HG02970 (cell line): Measurements from ENCODE around the gene RNASEL.

Experiments
- ATAC-seq: cut with Tn5 transposase; IDR thresholded peaks from one replicate; pipeline ENCODE4 v1.9.1; 2021; ENCODE audit warnings: mild to moderate bottlenecking, moderate library complexity, moderate number of reproducible peaks; ENCODE audit not compliant: unreplicated experiment, low FRiP score

The RNASEL gene

DNA sequence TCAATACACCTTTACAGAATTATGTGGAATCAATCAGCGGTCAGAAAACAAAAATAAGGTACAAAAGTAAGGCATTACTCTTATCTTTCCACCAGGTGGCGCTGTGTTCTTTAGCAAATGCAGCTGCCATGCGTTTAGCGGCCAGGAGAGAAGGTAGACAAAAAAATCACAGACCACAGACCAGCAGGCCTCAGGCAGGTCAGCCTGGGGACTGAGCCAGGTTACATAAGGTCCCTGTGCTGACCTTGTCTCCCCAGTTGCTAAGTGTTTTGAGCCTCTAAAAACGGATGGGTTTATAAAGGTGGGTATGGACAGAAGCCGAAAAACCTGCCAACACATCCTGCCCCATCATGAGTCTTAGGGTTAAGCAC is 12.3 kb upstream of the RNASEL start:
- no peak for ATAC-seq

DNA sequence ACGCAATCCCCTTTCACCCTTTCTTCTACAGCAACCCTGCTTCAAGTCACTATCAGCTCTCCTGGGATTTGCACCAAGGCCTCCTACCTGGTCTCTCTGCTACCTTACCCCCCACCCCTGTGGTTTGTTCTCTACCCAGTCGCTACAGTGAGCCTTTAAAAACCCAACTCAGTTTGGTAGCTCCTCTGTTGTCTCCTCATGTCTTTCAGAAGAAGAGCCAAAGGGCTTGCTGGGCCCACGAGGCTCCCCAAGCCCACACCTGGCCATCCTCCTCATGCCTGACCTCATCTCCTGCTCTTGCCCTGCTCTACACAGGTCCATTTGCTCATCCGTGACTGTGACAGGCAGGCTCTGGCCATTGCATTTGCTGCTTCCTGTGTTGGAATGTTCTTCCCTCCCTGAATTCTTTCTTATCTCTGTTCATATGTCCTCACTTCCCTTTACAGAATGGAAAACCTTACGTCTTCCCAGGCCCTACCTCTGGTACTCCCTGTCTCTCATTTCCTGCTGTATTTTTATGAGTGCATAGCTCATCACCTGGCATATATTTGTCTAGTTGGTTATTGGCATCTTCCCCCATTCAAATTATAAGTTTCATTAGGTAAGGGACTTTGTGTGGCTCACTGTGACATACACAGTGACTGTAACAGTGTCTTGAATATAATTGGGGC is 11.8 kb upstream of the RNASEL start:
- ATAC-seq, result no peak

DNA sequence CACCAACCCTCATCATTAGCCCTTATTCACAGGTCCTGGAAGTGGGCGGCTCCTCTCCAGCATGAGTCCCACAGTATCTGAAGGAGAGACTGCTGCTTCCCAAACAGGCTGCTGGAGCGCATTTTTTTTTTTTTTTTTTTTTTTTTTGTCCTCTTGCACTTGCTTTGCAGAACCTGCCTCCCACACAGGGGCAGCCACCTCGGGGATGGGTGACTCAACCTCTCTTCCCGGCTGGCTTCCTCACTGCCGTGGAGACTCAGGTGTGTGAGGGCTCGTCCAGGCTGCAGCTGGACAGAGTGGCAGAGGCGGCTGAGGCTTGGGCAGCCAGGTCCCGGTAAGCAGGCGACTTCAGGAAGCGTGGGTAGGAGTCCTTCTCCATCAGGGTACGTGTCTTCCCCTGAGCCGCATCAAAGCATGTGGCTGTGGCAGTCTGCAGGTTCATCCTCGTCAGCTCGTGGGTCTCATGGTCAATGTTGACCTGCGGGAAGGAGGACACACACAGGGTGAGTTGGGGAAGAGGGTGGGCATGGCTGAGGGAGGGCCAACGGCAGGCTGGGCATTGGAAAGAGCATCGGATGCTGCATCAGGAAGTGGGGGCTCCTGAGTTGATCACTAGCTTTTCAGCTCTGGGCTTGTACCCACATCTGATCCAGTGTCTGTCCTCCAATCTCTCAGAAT is 11.1 kb upstream of the RNASEL start:
- ATAC-seq, result no peak

DNA sequence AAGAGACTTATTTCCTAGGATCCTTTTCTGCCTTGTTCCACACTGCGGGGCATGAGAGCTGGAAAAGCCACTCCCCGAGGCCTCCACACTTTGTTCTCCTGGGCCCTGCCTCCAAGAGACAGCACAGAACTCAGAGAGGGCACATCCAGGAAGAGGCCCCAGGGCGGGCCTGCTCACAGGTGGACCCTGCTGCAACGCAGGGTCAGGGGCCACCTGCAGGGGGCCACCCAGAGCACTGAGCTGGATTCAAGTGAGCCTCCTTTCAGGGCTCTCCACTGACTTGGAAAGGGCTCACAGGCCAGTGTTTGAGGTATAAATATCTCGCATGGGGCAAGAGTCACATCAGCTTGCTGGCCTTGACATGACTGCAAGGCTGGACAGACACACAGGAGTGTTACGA is 10.3 kb upstream of the RNASEL start:
- no peak for ATAC-seq

DNA sequence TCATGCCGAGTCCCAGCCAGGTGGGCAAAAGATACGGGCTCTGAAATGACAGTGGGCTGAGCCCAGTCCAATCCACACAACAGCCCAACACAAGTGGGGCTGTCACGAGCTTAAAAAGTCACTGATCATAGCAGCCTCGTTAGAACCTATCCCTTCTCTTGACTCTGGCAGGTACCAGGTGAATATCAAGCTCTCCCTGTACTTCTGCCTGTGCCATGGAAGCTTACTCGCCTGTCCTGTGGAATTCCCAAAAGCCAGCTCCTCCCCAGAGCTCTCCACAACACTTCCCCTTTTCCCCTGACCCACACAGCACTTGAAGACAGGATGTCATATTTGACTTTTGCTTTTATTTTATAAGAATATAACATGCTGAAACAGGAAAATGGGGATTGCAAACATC is 9.2 kb upstream of the RNASEL start:
- ATAC-seq, result no peak

DNA sequence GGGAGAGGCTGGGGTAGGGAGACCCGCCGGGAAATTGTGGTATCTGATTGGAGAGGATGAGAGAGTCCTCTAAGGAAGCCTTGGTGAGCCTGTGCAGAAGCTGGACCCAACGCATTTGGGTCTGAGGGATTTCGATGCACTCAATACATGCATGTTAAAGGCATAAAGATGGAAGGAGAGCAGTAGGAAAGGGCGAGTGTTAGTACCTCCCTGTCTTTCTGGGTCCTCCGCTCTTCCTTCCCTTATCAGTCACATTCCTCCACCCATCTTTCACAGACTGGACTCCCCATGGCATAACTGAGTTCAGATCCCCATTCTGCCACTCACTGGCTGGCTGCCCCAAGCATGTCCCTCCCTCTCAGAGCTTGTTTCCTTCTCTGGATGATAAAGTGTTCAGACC is 7.9 kb upstream of the RNASEL start:
- no peak for ATAC-seq

DNA sequence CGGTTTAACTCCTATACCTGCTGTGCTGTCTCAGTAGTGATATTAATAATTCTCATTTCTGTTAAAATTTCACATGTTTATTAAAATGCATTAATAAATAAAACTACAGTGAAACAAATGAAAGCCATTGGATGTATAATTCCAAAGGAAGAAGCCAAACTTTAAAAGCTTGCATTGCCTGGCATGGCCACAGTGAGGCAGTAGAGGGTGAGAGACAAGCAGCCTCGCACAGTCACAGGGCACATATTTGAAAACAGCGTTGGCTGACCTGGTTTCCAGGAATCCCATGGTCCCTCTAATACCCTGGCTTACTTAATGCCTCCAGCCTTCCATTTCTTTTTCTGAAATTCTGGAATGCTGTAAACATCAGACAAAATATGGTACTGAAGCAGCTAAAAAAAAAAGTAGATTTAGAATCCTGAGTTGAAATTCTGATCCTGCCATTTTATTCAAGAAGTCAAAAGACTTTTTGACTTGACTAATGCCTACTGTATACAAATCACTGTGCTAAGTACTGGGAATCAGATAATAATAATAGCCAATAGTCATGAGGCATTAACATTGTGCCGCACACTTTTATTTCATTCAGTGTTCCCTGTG is 6.7 kb upstream of the RNASEL start:
- no peak for ATAC-seq

DNA sequence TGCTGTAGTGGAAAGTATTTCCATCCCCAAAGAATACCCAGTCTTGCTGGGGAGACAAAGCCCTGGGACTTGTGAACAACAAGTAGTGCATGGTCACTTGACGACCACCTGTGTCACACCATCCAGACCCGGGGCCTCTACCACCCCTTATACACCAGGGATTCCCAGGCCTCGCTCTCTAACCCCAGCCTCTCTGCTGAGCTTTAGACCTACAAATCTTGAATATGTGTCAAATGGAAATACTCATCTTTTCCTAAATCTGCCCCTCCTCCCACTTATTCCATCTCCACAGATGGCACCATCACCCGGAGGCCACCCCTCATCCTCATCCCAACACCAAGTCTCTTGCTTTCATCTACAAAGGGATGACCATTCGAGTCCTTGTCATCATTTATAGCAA is 875 bp upstream of the RNASEL start:
- no peak for ATAC-seq

DNA sequence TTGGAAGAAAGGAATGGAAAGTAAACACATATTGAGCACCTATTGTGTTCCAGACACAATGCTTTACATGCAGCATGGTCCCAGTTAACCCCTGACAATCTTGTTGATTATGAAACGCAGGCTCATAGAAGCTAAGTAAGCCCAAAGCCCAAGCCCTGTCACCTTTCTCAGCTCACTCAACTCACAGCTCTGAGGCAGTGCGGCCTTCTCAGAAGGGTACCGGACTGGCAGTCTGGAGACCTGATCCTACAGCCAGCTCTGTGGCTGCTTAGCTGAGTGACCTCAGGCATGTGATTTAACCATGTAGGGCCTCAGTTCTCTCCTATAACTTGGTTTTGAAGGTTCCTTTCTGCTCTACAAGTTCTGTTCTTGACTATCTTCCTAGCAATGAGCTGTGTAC is 464 bp upstream of the RNASEL start:
- ATAC-seq, result no peak

DNA sequence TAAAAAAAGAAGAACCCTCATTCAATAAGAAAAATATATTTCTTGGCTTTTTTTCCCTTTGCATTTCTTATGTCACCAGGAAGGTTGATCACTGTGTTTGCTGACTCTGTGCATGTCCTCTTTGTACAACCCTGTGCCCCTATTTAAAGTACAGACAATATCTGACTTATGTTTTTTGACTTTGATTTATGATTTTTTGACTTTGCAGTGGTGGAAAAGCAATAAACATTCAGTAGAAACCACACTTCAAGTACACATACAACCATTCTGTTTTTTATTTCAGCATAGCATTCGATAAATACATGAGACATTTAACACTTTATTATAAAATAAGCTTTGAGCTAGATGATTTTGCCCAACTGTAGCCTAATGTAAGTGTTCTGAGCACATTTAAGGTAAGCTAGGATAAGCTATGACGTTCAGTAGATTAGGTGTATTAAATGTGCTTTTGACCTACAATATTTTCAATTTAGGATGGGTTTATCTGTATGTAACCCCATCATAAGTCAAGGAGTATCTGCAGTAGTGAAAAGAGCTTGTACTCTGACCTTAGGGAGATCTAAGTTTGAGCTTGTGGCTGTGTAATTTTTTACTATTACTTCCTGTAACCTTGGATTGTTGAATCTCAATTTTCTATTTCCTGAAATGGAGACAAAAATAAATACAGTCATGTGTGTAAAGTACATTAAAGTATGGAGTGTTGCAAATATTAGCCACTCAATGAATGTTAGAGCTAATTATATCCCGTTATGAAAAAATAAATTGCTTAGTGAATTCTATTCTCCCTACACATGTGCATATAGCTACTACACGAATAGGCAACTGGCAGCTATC is 1.2 kb downstream of the RNASEL start:
- ATAC-seq, result no peak

DNA sequence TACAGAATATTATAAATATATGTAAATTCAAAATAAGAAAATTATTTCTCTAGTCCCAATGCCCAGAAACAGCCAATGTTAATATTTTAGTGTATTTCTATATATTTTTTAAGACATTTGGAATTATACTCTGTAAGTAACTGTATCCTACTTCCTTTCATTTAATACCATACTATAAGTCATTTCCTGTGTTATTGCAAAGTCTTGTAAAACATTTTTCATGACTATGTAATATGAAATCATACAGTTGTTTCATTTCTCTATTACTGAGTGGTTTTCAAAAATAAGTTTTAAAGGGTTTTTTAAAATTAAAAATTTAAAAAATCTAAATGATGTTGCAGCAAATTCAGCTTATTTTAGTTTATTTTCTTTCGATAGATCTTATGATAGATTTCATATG is 2.0 kb downstream of the RNASEL start:
- ATAC-seq, result no peak

DNA sequence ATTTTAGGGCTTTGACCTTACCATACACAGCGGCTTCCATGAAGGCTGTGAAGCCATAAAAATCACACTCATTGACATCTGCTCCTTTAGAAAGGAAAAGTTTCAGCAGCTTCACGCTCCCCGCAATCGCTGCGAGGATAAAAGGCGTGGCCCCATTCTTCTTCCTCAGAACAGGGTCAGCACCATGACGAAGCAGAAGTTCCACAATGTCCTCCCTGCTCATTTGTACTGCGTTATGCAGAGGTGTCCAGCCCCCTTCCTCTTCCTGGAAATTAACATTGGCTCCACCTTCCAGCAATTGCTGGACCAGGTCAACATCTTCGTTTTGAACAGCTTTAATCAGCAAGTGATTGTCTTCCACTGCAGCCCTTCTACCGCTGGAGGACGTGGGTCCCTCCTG is 2.7 kb downstream of the RNASEL start:
- ATAC-seq, result no peak

DNA sequence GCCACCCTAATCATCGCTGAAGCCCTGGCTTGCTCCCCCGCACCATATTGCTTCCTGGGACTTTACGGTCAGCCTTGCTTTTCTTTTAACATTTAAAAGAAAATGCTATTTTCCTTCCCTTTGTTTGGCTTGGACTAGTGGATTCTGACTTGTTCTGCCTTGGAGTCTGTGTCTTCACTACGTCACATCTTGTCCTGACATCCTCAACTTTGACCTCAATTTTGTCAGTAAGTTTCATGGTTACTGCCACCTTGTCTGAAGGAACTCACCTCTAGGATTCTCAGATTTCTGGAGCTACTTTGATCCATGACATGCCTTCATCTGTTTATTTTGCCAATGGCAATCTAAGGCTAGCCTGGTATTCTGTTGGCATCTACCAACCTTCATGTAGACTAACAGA is 4.3 kb downstream of the RNASEL start:
- no peak for ATAC-seq

DNA sequence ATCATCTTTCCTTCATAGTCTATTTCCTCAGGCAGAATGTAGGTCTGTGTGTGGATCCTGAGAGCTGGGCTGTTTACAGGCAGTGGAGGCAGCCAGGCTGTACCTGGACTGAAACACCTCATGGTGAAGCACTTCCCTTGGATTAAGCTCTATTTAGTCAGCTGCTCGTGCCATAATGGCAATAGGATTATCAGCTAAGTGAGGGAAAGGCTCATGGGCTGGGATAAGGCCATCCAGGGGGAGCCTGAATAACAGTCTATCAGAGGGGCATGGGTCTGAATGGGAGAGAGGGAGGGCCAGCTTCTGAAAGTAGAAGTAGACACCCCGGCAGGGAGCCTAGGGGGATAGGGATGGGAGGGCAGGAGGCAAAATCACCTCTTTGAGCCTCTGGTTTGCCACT is 8.3 kb downstream of the RNASEL start:
- no peak for ATAC-seq

DNA sequence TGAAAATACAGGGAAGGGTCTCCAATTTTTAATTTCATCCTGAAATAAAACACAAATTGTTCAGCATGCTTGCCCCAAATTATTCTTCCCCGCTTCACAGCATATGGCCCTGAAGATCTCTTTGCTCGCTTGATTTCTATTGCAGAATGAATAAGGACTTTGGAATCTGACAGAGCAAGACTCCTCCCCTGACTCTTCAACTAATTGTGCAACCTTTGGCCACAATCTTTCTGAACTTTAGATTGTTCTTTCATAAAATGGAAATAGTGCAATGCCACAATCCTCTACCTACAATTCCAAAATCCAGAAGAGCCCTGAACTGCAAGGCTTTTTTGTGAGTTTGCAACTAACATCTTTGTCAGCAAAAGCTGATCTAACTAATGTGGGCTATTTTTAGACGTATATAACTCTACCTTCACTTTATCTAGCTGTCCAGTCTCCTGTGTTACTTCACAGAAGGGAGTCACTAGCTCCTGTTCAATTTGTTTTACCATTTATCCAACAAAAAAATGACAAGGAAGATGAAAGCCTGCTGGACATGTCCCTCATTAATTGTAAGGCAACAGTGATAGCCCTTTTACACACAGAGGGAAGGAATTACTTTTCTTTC is 13.4 kb downstream of the RNASEL start:
- ATAC-seq, result no peak

DNA sequence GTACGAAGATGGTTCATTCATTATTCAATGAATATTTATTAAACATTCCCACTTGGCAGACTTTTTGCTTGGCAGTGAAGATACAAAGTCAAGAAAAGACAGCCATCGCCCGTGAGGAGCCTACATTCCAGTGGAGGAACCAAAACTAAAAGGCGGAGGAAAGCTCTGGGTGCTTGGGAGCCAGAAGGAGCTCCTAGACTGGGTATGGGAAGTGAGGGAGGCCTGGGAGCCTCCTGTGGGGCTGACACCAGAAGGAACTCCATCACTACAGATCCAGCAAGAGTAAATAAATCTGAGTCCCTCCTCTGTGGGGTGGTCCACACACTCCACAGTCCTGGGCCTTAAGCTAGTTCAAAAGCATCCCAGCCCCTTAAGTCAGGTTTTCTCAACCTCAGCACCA is 14.9 kb downstream of the RNASEL start:
- ATAC-seq, result no peak

DNA sequence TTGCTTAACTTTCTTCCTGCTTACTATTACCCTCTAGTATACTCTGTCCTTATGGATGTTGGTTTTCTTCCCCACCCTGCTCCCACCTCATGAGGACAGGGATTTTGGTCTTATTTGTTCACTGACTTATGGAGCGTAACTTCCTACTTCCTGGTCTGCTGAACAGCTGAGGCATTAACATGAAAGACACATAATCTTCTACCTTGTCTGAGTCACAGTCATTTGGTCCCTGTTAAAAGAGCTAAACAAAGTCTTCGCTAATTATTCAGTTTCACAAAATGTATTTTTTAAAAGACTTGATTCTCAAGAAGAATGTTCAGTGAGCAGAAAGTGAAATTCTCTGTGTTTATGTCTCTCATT is 18.5 kb downstream of the RNASEL start:
- no peak for ATAC-seq

DNA sequence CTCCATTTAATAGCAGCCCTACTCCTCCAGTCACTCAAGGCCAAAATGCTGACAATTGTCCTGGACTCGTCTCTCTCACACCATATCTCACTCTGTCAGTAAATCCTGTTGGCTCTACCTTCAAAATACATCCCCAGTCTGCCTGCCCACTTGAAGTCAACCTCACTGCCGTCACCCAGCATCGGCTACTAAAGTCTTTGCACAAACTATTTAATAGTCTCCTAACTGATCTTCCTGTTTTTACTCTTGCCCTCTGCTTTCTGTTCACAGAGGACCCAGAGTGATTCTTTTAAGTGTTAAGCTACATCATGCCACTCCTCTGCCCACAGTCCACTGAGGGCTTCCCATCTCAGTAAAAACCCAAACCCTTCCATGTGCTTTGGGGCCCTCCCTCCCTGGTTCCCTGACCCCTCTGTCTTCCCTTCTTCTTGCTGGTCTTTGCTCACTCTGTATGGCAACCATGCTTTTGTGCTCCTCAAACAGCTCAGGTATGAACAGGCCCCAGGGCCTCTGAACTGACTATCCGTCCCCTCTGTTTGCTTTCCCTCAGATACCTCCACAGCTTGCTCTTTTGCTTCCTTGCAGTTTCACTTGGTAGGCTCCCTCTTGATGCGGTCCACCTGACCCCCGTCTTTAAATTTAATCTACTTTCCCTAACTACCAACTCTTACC is 19.0 kb downstream of the RNASEL start:
- ATAC-seq, result no peak

DNA sequence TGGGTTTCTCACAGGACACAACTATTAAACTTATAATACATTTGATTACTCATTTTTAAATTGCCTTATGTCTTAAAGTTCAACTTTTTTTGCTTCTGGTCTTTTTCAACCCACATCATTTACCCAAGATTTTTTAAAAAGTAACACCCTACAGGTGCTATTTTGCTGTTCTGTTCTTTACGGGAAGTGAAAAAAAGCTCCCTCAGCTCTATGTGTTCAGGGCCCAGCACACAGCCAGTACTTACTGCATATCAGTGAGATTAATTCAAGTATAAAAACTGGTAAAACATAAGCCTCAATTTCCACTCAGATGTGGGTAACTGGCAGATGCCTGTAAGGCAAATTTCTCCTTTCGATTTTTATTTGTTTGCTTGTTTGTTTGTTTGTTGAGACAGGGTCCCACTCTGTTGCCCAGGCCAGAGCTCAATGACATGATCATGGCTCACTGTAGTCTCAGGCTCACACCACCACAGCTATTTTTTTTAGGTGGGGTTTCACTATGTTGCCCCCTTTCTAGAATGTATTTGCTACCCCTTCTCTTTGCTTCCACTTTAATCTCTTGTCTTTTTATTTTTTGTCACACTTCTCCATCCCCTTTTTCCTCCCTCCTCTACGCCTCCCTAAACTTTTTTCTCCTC is 20.3 kb downstream of the RNASEL start:
- ATAC-seq, result no peak

DNA sequence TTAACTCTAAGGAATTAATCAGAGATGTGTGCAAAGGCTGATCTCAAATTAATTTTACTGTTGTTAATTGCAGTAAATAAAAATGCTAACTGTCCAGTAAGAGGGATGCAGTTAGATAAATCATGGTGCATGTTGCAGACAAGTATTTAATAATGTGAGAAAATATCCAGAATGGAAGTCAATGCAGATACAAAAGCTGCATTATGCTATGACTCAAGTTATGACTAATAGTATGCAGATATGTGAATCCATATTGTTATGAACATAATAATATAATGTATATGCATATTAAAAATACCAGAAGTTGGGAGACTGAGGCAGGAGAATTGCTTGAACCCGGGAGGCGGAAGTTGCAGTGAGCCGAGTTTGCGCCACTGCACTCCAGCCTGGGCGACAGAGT is 21.4 kb downstream of the RNASEL start:
- ATAC-seq, result no peak
